ENCODE data around the gene LENG8. TPM values are rescaled to one million over a fixed set of nuclear protein-coding genes. Genes with fewer than 3 reads are reported as not detected.

LENG8 gene
- total RNA-seq, 1 donor from 2014 or later: 199 TPM

GRCh38 chr19:54439174-54439851 is 9.7 kb upstream of the LENG8 start:
- intact Hi-C loops (cut with micrococcal nuclease): no loop called here

GRCh38 chr19:54440641-54441040 is 8.4 kb upstream of the LENG8 start:
- intact Hi-C loops (cut with micrococcal nuclease): no loop called here

- intact Hi-C loops (cut with micrococcal nuclease): loop anchor here (5.0 kb wide), 1 partner anchor 117 kb away; no protein-coding TSS in a partner anchor
Observed at GRCh38 chr19:54444737-54445136, 4.3 kb upstream of the LENG8 start.

GRCh38 chr19:54446349-54446748 is 2.6 kb upstream of the LENG8 start:
- intact Hi-C loops (cut with micrococcal nuclease): loop anchor here (5.0 kb wide), 1 partner anchor 119 kb away; no protein-coding TSS in a partner anchor

- intact Hi-C loops (cut with micrococcal nuclease): loop anchor here (2.0 to 5.0 kb wide), 4 partner anchors 17 to 581 kb away; partner anchors contain the start of genes LENG1 and MYADM
Observed at GRCh38 chr19:54448040-54448773, 792 bp upstream of the LENG8 start.

GRCh38 chr19:54449701-54450069 is 686 bp downstream of the LENG8 start:
- intact Hi-C loops (cut with micrococcal nuclease): loop anchor here (1.0 to 5.0 kb wide), 10 partner anchors 14 to 1150 kb away; partner anchors contain the start of genes FIZ1, LENG1, LENG9 and MBOAT7

- intact Hi-C loops (cut with micrococcal nuclease): no loop called here
Observed at GRCh38 chr19:54451331-54451871, 2.4 kb downstream of the LENG8 start.

- intact Hi-C loops (cut with micrococcal nuclease): no loop called here
Observed at GRCh38 chr19:54451997-54452396, 3.0 kb downstream of the LENG8 start.

- intact Hi-C loops (cut with micrococcal nuclease): no loop called here
Observed at GRCh38 chr19:54452626-54453025, 3.6 kb downstream of the LENG8 start.

- intact Hi-C loops (cut with micrococcal nuclease): no loop called here
Observed at GRCh38 chr19:54453921-54454780, 5.2 kb downstream of the LENG8 start.

- intact Hi-C loops (cut with micrococcal nuclease): no loop called here
Observed at GRCh38 chr19:54454781-54455675, 6.0 kb downstream of the LENG8 start.

GRCh38 chr19:54455786-54456422 is 6.9 kb downstream of the LENG8 start:
- intact Hi-C loops (cut with micrococcal nuclease): no loop called here

GRCh38 chr19:54456423-54457373 is 7.7 kb downstream of the LENG8 start:
- intact Hi-C loops (cut with micrococcal nuclease): no loop called here

- intact Hi-C loops (cut with micrococcal nuclease): no loop called here
Observed at GRCh38 chr19:54457773-54458647, 9.0 kb downstream of the LENG8 start.

- intact Hi-C loops (cut with micrococcal nuclease): no loop called here
Observed at GRCh38 chr19:54458648-54459281, 9.8 kb downstream of the LENG8 start.

GRCh38 chr19:54459282-54460229 is 10.6 kb downstream of the LENG8 start:
- intact Hi-C loops (cut with micrococcal nuclease): loop anchor here (5.0 to 10.0 kb wide), 3 partner anchors 798 to 1855 kb away; partner anchors contain the start of genes PPP6R1, RPL28, TMEM238 and ZSCAN5A
